Adrenal gland (tissue), 12 donors: ENCODE measurements around the gene NR6A1. TPM values are rescaled to one million over a fixed set of nuclear protein-coding genes. Genes with fewer than 3 reads are reported as not detected.

Source experiments
- DNase-seq, 7 donors: peaks; one replicate each; pipeline ENCODE4 v3.0.0-alpha.2; 2019 to 2020
- H3K27ac ChIP-seq, 5 donors: fragments of 200-600 bp; sonication (generic) in 4 of 5; 1 replicate in 3 of 5; 2 replicates in 2 of 5; pipeline versions ENCODE4 v1.5.1 to v1.8.0; 2016 to 2020; ENCODE audit warnings: mild to moderate bottlenecking in 1 of 5
- H3K27me3 ChIP-seq: fragments of 200-600 bp; 2 replicates; pipeline ENCODE4 v1.8.0; 2021
- H3K36me3 ChIP-seq, 2 donors: fragments of 200-600 bp; replicated peaks in 1 of 2; 1 replicate in 1 of 2; 2 replicates in 1 of 2; pipeline versions ENCODE4 v1.5.1 to v1.8.0; 2018 to 2022
- H3K4me1 ChIP-seq, 2 donors: fragments of 200-600 bp; replicated peaks in 1 of 2; 1 replicate in 1 of 2; 2 replicates in 1 of 2; pipeline versions ENCODE4 v1.5.1 to v1.8.0; 2018 to 2021
- H3K4me3 ChIP-seq, 4 donors: fragments of 200-600 bp; sonication (generic) in 3 of 4; one replicate each; pipeline ENCODE4 v1.5.1; 2016 to 2018
- H3K9me3 ChIP-seq, 3 donors: fragments of 200-600 bp; sonication (generic) in 1 of 3; replicated peaks in 1 of 3; 1 replicate in 2 of 3; 2 replicates in 1 of 3; pipeline versions ENCODE4 v1.5.1 to v1.8.0; 2016 to 2021
- POLR2A ChIP-seq, 2 donors: fragments of 450-650 bp; IDR thresholded peaks; one replicate each; pipeline ENCODE4 v1.6.1; 2017; ENCODE audit warnings: antibody characterized with exemption in 2 of 2, mild to moderate bottlenecking in 2 of 2, moderate library complexity in 1 of 2
- WGBS, 4 donors: extraction: QIAGEN DNeasy Blood & Tissue Kit in 2 of 4; methylation state at CpG; one replicate each; pipeline versions ENCODE4 v1.1.5 to v1.1.7; 2013 to 2017; 5-methylcytosine and 5-hydroxymethylcytosine counted together
- intact Hi-C, 2 donors: fragments of 100-400 bp; cut with DNase I; formaldehyde crosslinking; loops; one replicate each; pipeline versions ENCODE4 v1.14.1 to v1.15.0; 2022 to 2023
- polyA plus RNA-seq, 3 donors: library from polyadenylated mRNA; stranded (reverse); fragments of 200-250 nt in 2 of 3; fragments of 350-450 nt in 1 of 3; fragmentation: Illumina TruSeq in 1 of 3; extraction: RNeasy Lipid Tissue Mini Kit (QIAGEN cat#74804) in 1 of 3; gene quantifications; one replicate each; pipeline ENCODE4 v1.2.3, GENCODE V29; 2013 to 2014
- total RNA-seq, 9 donors: library from RNA; depleted of rRNA in 4 of 9; stranded (reverse); fragments of >200 nt in 4 of 9; fragments of 120-200 nt in 1 of 9; fragmentation: NEBNext Ultra II Directional in 1 of 9; extraction: Animal tissue kit (Norgen Biotek cat#: 25700) in 1 of 9; gene quantifications; one replicate each; pipeline versions ENCODE4 v1.1.0 to v1.2.4, GENCODE V29; 2013 to 2023
- TF ChIP-seq, protein P1 (sequence below), 6 experiments: fragments of 450-650 bp in 4 of 6; fragments of 200-600 bp in 2 of 6; sonication (generic) in 1 of 6; IDR thresholded peaks; 1 replicate in 5 of 6; 2 replicates in 1 of 6; pipeline versions ENCODE4 v1.5.1 to v1.8.0; 2016 to 2021; ENCODE audit warnings: antibody characterized with exemption in 6 of 6, mild to moderate bottlenecking in 2 of 6, moderate library complexity in 1 of 6
- donor health status: healthy with polysubstance abuse.
- donor health status: Bipolar disorder and iron deficiency.
- donor health status: DM: yes; HTN: yes; CAD: no.
- donor health status: DM: no; HTN: no; CAD: no.
- donor health status: DM: no; HTN: no; CAD: no.
- donor health status: DM: yes; HTN: yes; CAD: no.

The NR6A1 gene
- total and polyA plus RNA-seq, 12 donors, result 0.46 to 9.8 (median 1.5) TPM

DNA sequence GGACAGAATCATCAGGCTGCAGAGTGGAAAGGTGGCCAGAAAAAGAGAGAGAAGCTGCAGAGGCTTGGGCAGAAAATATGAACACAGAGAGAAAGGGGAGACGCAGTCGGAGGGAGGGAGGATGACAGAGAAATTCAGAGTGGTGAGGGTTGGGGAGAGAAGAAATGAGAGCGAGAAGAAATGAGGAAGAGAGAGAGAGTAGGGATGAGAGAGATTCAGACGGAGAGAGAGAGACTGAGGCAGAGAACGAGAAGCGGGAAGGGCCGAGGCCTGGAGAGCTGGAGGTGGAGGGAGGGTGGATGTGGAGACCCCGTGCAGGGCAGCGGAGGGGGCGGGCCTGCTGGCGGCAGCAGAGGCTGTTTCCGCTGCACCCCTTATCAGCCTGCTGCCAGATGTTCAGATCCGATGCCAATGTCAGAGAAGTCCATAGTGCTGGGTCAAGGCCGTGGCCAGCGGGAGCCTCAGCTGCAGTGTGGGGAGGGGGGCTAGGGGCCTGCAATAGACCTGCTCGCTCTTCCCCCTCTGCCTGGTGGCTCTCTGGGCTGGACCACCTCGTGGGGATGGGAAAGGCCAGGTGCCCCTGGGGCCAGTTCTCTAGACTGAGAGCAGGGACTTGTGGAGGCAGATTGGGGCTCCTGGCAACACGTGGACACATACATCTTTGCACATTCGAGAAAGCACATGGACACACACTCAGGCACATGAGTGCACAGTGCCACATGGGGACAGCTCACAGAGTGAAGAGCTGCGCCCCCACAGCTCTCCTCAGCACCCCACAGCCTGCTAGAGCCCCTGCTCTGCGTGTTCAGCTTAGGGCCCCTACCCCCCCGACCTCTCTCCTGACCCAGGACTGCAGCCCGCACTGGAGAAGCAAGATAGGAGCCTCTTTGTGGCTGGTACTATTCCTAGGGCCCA lies 259.0 kb downstream of the NR6A1 start:
- Histone ChIP-seq H3K27me3 (no peaks in the 10 kb centered on the region), H3K4me1 (peaks cover 25 to 41% of the 10 kb centered on the region in 2 donors), H3K9me3 (no peaks in the 10 kb centered on the region), H3K36me3 (no peaks in the 10 kb centered on the region), H3K4me3 (no peak overlapping the region), H3K27ac (peak overlapping the region; percentile 38 to 77 (median 58))
- no peak for TF ChIP-seq POLR2A (IDR thresholded peaks at IDR 0.05)
- intact Hi-C loops, result no loop called here
- DNase-seq, result peak in 4 of 7 donors; percentile 44 to 74 (median 60)
- WGBS, 4 donors, result 16 to 25% (median 23%) methylated on average over 17 to 23 of the region's 23 CpGs

DNA sequence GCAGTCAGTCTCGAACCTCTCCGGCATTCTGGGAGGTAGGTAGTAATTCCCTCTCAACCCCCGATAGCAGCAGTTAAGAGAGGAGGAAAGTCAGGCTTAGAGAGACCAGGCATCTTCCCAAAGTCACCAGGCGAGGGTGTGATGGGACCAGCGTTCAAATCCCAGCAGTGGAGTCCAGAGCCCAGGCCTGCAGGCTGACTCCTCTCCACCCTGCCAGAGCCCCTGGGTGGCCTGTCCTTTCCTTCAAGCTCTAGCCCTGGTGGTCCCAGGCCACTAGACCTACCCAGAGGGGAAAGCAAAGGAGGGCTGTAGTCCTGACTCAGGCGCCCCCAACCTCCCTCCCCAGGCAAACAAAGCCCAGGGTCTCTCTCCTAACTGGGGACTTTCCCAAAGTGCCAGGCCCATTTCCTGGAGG lies 259.7 kb downstream of the NR6A1 start:
- no peaks in the 10 kb centered on the region for H3K9me3 ChIP-seq
- no peaks in the 10 kb centered on the region for H3K36me3 ChIP-seq
- no peak for TF ChIP-seq POLR2A (IDR thresholded peaks at IDR 0.05)
- TF ChIP-seq, protein P1, sequence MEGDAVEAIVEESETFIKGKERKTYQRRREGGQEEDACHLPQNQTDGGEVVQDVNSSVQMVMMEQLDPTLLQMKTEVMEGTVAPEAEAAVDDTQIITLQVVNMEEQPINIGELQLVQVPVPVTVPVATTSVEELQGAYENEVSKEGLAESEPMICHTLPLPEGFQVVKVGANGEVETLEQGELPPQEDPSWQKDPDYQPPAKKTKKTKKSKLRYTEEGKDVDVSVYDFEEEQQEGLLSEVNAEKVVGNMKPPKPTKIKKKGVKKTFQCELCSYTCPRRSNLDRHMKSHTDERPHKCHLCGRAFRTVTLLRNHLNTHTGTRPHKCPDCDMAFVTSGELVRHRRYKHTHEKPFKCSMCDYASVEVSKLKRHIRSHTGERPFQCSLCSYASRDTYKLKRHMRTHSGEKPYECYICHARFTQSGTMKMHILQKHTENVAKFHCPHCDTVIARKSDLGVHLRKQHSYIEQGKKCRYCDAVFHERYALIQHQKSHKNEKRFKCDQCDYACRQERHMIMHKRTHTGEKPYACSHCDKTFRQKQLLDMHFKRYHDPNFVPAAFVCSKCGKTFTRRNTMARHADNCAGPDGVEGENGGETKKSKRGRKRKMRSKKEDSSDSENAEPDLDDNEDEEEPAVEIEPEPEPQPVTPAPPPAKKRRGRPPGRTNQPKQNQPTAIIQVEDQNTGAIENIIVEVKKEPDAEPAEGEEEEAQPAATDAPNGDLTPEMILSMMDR (IDR thresholded peaks at IDR 0.05), result no peak
- intact Hi-C loops, result no loop called here
- H3K27me3 ChIP-seq, result no peaks in the 10 kb centered on the region
- no peak for DNase-seq
- H3K4me1 ChIP-seq, result peaks cover 25 to 41% of the 10 kb centered on the region in 2 donors
- H3K4me3 ChIP-seq, result no peak overlapping the region
- peak overlapping the region; percentile 38 to 77 (median 58) for H3K27ac ChIP-seq
- WGBS, 4 donors, result 73 to 87% (median 78%) methylated on average over 4 to 6 of the region's 6 CpGs

DNA sequence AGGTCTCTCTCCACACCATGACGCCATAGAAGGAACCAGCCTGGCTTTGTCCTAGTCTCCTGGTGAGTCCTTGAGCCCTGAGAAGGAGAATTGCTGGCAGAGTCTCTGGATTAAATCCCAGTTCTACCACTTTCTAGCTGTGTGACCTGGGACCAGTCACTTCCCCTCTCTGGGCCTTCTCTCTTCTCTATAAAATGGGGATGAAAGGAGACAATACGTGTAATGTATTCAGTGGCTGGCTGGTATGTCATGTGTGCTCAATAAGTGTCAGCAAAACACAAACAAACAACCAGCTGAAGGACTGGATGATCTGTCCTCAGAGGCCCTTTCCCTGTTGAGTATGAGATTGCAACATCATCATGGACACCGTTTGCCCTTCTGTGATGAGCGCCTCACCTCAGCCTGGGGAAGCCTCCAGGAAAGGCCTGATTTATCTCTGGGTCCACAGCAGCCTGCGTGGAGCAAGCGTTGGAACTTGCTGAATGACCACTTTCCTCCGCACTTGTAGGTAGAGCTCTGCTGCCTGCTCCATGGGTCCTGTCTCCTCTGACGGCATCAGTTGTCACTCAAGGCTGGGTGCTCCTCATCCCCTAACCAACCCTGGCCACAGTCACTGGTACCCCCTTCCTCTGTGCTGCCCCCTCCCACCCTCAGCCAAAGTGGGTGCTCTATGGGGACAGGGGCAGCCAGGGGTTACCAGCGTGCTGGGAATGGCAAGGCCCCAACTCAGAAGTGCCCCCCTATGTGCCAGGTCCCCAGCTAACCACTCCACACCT lies 260.3 kb downstream of the NR6A1 start:
- TF ChIP-seq, protein P1 (IDR thresholded peaks at IDR 0.05), result no peak
- peak in 1 of 2 donors; percentile 18 for TF ChIP-seq POLR2A (IDR thresholded peaks at IDR 0.05)
- no peaks in the 10 kb centered on the region for H3K27me3 ChIP-seq
- DNase-seq, result peak; percentile 48 to 88 (median 75)
- H3K4me3 ChIP-seq, result no peak overlapping the region
- peaks cover 25 to 41% of the 10 kb centered on the region in 2 donors for H3K4me1 ChIP-seq
- no peaks in the 10 kb centered on the region for H3K36me3 ChIP-seq
- intact Hi-C loops, result no loop called here
- peak overlapping the region; percentile 38 to 77 (median 58) for H3K27ac ChIP-seq
- 38 to 59% (median 53%) methylated on average over 2 to 9 of the region's 9 CpGs for WGBS, 4 donors
- H3K9me3 ChIP-seq, result no peaks in the 10 kb centered on the region

- TF ChIP-seq POLR2A (IDR thresholded peaks at IDR 0.05), result no peak
- TF ChIP-seq, protein P1 (IDR thresholded peaks at IDR 0.05), result no peak
- peak in 2 of 7 donors; percentile 20 to 33 for DNase-seq
- Histone ChIP-seq H3K4me1 (peaks cover 22 to 42% of the 10 kb centered on the region in 2 donors), H3K4me3 (peak overlapping the region in 1 of 4 donors; percentile 76), H3K9me3 (no peaks in the 10 kb centered on the region), H3K27ac (peak overlapping the region; percentile 81 to 95 (median 90)), H3K27me3 (peaks cover 9% of the 10 kb centered on the region), H3K36me3 (no peaks in the 10 kb centered on the region)
- WGBS, 4 donors, result 62 to 83% (median 78%) methylated on average over 6 to 11 of the region's 11 CpGs
- intact Hi-C loops, result no loop called here
These were observed 263.2 kb downstream of the NR6A1 start for GRCh38 chr9:124507880-124508423.
